IMR-90 (cell line): ENCODE results near the gene DVL2. TPM values are rescaled to one million over a fixed set of nuclear protein-coding genes. Genes with fewer than 3 reads are reported as not detected.

Source experiments
- ATAC-seq: fragments of 200-7000 bp; cut with Tn5 transposase; 2 replicates; pipeline ENCODE4 v1.9.1; 2020; ENCODE audit warnings: low read depth, mild to moderate bottlenecking, moderate library complexity
- BruUV-seq: library from RNA; stranded (reverse); fragments of 400-500 nt; replicated peaks from 2 replicates; lab custom pipeline; 2021; lab: Mats Ljungman, UMichigan
- CTCF ChIA-PET: fragments of 300-600 bp; formaldehyde crosslinking; extraction: SDS; loops from one replicate; lab custom pipeline; 2021; ENCODE audit warnings: antibody characterized with exemption; lab: Yijun Ruan, JAX
- POLR2A ChIA-PET: fragments of 300-600 bp; sonication (Branson Sonifier 250); formaldehyde crosslinking; loops from one replicate; lab custom pipeline; 2022; ENCODE audit warnings: antibody characterized with exemption; ENCODE audit not compliant: unreplicated experiment; lab: Charles Lee
- DNase-seq: peaks from one replicate; pipeline ENCODE4 v3.0.0; 2013
- H2AFZ ChIP-seq: replicated peaks from 2 replicates; pipeline ENCODE3; 2013; ENCODE audit warnings: low read length, mild to moderate bottlenecking; ENCODE audit not compliant: poor library complexity
- H2AK5ac ChIP-seq: 2 replicates; pipeline ENCODE4 v1.6.1; 2013; ENCODE audit warnings: low read depth, low read length, inconsistent platforms
- H2AK9ac ChIP-seq: replicated peaks from 2 replicates; pipeline ENCODE3; 2013; ENCODE audit warnings: mild to moderate bottlenecking, low read depth, low read length, moderate library complexity; ENCODE audit not compliant: poor library complexity
- H2BK120ac ChIP-seq: 2 replicates; pipeline ENCODE4 v1.6.1; 2013; ENCODE audit warnings: low read depth, low read length, inconsistent platforms
- H2BK15ac ChIP-seq: 3 replicates; pipeline ENCODE4 v1.6.1; 2013; ENCODE audit warnings: low read depth, low read length, inconsistent platforms
- H2BK20ac ChIP-seq: 2 replicates; pipeline ENCODE4 v1.6.1; 2013; ENCODE audit warnings: low read depth, mild to moderate bottlenecking, inconsistent platforms, low read length, moderate library complexity
- H2BK5ac ChIP-seq: 2 replicates; pipeline ENCODE4 v1.6.1; 2013; ENCODE audit warnings: mild to moderate bottlenecking, low read depth, low read length, inconsistent platforms; ENCODE audit not compliant: poor library complexity, severe bottlenecking
- H3K14ac ChIP-seq: replicated peaks from 2 replicates; pipeline ENCODE4 v1.6.1; 2013; ENCODE audit warnings: low read depth, low read length, inconsistent platforms
- H3K18ac ChIP-seq: 2 replicates; pipeline ENCODE4 v1.6.1; 2013; ENCODE audit warnings: low read depth, low read length, control low read depth
- H3K23ac ChIP-seq: 2 replicates; pipeline ENCODE4 v1.6.1; 2013; ENCODE audit warnings: low read depth, low read length, inconsistent platforms
- H3K27ac ChIP-seq: 2 replicates; pipeline ENCODE4 v1.5.1; 2013; ENCODE audit warnings: mild to moderate bottlenecking, control low read depth, low read length; ENCODE audit not compliant: insufficient read depth
- H3K27me3 ChIP-seq: 2 replicates; pipeline ENCODE4 v1.6.1; 2013; ENCODE audit warnings: low read length; ENCODE audit not compliant: control insufficient read depth, insufficient read depth
- H3K36me3 ChIP-seq: 2 replicates; pipeline ENCODE4 v1.6.1; 2013; ENCODE audit warnings: low read length, mixed read lengths; ENCODE audit not compliant: control insufficient read depth, insufficient read depth
- H3K4ac ChIP-seq: 2 replicates; pipeline ENCODE4 v1.6.1; 2013; ENCODE audit warnings: low read depth, low read length, inconsistent platforms
- H3K4me1 ChIP-seq: 2 replicates; pipeline ENCODE4 v1.6.1; 2013; ENCODE audit warnings: low read length, mixed read lengths; ENCODE audit not compliant: control insufficient read depth, insufficient read depth
- H3K4me2 ChIP-seq: 2 replicates; pipeline ENCODE4 v1.6.1; 2013; ENCODE audit warnings: low read depth, mild to moderate bottlenecking, control low read depth, low read length, moderate library complexity
- H3K4me3 ChIP-seq: 2 replicates; pipeline ENCODE4 v1.5.1; 2013; ENCODE audit warnings: low read depth, mild to moderate bottlenecking, control low read depth, low read length, moderate library complexity; ENCODE audit not compliant: insufficient read depth
- H3K56ac ChIP-seq: 2 replicates; pipeline ENCODE4 v1.6.1; 2013; ENCODE audit warnings: low read length, inconsistent platforms; ENCODE audit not compliant: insufficient read depth; ENCODE audit errors: extremely low read depth
- H3K79me1 ChIP-seq, 2 experiments: 2 replicates each; pipeline ENCODE4 v1.6.1; 2013; ENCODE audit warnings: low read length in 2 of 2, inconsistent platforms in 1 of 2, low read depth in 1 of 2
- H3K9ac ChIP-seq: 2 replicates; pipeline ENCODE4 v1.6.1; 2013; ENCODE audit warnings: low read depth, low read length, control low read depth
- H3K9me1 ChIP-seq: 2 replicates; pipeline ENCODE4 v1.6.1; 2013; ENCODE audit warnings: low read length, inconsistent platforms; ENCODE audit not compliant: insufficient read depth
- H3K9me3 ChIP-seq: 2 replicates; pipeline ENCODE4 v1.6.1; 2013; ENCODE audit warnings: low read length; ENCODE audit not compliant: control insufficient read depth, insufficient read depth
- H4K20me1 ChIP-seq: 2 replicates; pipeline ENCODE4 v1.6.1; 2013; ENCODE audit warnings: low read length, inconsistent platforms; ENCODE audit not compliant: insufficient read depth
- H4K5ac ChIP-seq: 2 replicates; pipeline ENCODE4 v1.6.1; 2013; ENCODE audit warnings: mild to moderate bottlenecking, low read depth, low read length, control low read depth
- H4K8ac ChIP-seq, 2 experiments: 2 replicates each; pipeline ENCODE4 v1.6.1; 2013; ENCODE audit warnings: low read depth in 2 of 2, low read length in 2 of 2, control low read depth in 1 of 2, inconsistent platforms in 1 of 2
- H4K91ac ChIP-seq: 2 replicates; pipeline ENCODE4 v1.6.1; 2013; ENCODE audit warnings: low read depth, low read length, inconsistent platforms; ENCODE audit not compliant: insufficient read depth
- CEBPB ChIP-seq: IDR thresholded peaks from 2 replicates; pipeline ENCODE4 v1.6.1; 2012; ENCODE audit warnings: low read depth, low read length, improper control_type of control experiment
- NFE2L2 ChIP-seq: fragments of 150-350 bp; IDR thresholded peaks from 2 replicates; pipeline ENCODE4 v1.6.1; 2016; ENCODE audit warnings: low read depth, mild to moderate bottlenecking, low read length
- WGBS, 2 experiments: methylation state at CpG; one replicate each; pipeline versions ENCODE4 v1.1.5 to v1.1.7; 2013; ENCODE audit warnings: missing lambda C conversion rate in 2 of 2; ENCODE audit not compliant: insufficient read length in 1 of 2; ENCODE audit errors: extremely low coverage in 2 of 2; 5-methylcytosine and 5-hydroxymethylcytosine counted together
- dilution Hi-C: fragments of 300-500 bp; cut with HindIII; formaldehyde crosslinking; loops from one replicate; pipeline ENCODE4 v1.14.3; 2018; ENCODE audit warnings: low sequenced_read_pairs; ENCODE audit not compliant: unreplicated experiment
- in situ Hi-C: fragments of 300-500 bp; cut with MboI; formaldehyde crosslinking; loops from 3 replicates; pipeline ENCODE4 v1.14.3; 2019; ENCODE audit warnings: low sequenced_read_pairs, inconsistent platforms, mixed read lengths
- intact Hi-C: fragments of 100-400 bp; cut with micrococcal nuclease; formaldehyde crosslinking; loops from 2 replicates; pipeline ENCODE4 v1.10.0; 2022
- polyA plus RNA-seq, 3 experiments: library from polyadenylated mRNA; depleted of rRNA; stranded (reverse); fragments of >200 nt; gene quantifications; 2 replicates each; pipeline ENCODE4 v1.2.3, GENCODE V29; 2012; ENCODE audit warnings: low replicate concordance in 1 of 3
- total RNA-seq: library from RNA; depleted of rRNA; stranded (reverse); fragments of >200 nt; gene quantifications from 2 replicates; pipeline ENCODE4 v1.2.3, GENCODE V29; 2012
- TF ChIP-seq, protein P1 (sequence below): conservative IDR thresholded peaks from 2 replicates; pipeline ENCODE4 v1.5.1; 2012; ENCODE audit warnings: mild to moderate bottlenecking, low read depth, low read length, improper control_type of control experiment
- TF ChIP-seq, protein P2 (sequence below): fragments of 150-350 bp; IDR thresholded peaks from 2 replicates; pipeline ENCODE4 v1.6.1; 2016; ENCODE audit warnings: low read depth, mild to moderate bottlenecking, low read length, moderate library complexity, borderline replicate concordance

Gene DVL2
- total and polyA plus RNA-seq, 2 of the 4 experiments (the other 2 are of a cell fraction), result 11.8 to 21.3 TPM

DNA sequence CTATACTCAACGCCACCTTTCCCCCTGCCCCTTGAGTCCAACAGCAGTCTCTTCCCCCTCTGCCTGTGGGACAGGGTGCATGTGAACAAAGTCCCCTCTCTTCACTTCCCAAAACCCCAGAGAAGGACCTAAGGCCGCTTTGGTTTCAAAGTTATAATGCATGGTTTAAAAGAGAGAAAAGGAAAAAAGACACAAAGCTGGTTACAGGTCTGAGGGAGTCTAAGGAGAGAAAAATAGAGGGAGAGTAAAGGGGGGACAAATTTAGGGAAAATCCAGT lies 9.1 kb upstream of the DVL2 start:
- dilution Hi-C loops, result no loop called here

More for the DNA sequence above, 9.1 kb upstream of the DVL2 start:
- DNase-seq, result no peak
- peak overlapping the region; percentile 69 for H3K14ac ChIP-seq
- H3K27ac ChIP-seq, result peak overlapping the region; percentile 82
- intact Hi-C loops (no loop called here), in situ Hi-C loops (loop anchor here (25.0 kb wide), 1 partner anchor 919 kb away; the partner anchor contains the start of genes PER1 and VAMP2)
- H4K5ac ChIP-seq, result peak overlapping the region; percentile 77
- peak overlapping the region; percentile 69 for H4K91ac ChIP-seq
- H2AK5ac ChIP-seq, result peak overlapping the region; percentile 77
- peaks cover 8% of the 10 kb centered on the region for H3K4me1 ChIP-seq
- H2AK9ac ChIP-seq, result peak overlapping the region; percentile 92
- peak overlapping the region; percentile 90 for H2AFZ ChIP-seq
- peak overlapping the region; percentile 68 for H2BK5ac ChIP-seq
- no peak overlapping the region for H2BK20ac ChIP-seq
- peak overlapping the region; percentile 81 for H3K9ac ChIP-seq
- H4K8ac ChIP-seq, result peak overlapping the region; percentile 80 to 87; a peak in 3 of 4 replicates
- peak overlapping the region; percentile 51 for H3K4ac ChIP-seq
- no peaks in the 10 kb centered on the region for H3K9me3 ChIP-seq
- H3K56ac ChIP-seq, result no peak overlapping the region; the same call in none of the 2 replicates
- peaks cover 28% of the 10 kb centered on the region for H3K36me3 ChIP-seq
- H3K18ac ChIP-seq, result no peak overlapping the region; the same call in 1 of the 2 replicates
- H3K4me3 ChIP-seq, result peak overlapping the region; percentile 90
- H4K20me1 ChIP-seq, result peaks cover 7% of the 10 kb centered on the region; the same call in 1 of the 2 replicates
- WGBS, 2 experiments, result no CpG with 5 or more reads among the region's 2 CpGs
- no peak for TF ChIP-seq NFE2L2
- TF ChIP-seq, protein P1, sequence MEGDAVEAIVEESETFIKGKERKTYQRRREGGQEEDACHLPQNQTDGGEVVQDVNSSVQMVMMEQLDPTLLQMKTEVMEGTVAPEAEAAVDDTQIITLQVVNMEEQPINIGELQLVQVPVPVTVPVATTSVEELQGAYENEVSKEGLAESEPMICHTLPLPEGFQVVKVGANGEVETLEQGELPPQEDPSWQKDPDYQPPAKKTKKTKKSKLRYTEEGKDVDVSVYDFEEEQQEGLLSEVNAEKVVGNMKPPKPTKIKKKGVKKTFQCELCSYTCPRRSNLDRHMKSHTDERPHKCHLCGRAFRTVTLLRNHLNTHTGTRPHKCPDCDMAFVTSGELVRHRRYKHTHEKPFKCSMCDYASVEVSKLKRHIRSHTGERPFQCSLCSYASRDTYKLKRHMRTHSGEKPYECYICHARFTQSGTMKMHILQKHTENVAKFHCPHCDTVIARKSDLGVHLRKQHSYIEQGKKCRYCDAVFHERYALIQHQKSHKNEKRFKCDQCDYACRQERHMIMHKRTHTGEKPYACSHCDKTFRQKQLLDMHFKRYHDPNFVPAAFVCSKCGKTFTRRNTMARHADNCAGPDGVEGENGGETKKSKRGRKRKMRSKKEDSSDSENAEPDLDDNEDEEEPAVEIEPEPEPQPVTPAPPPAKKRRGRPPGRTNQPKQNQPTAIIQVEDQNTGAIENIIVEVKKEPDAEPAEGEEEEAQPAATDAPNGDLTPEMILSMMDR, result no peak
- TF ChIP-seq, protein P2, sequence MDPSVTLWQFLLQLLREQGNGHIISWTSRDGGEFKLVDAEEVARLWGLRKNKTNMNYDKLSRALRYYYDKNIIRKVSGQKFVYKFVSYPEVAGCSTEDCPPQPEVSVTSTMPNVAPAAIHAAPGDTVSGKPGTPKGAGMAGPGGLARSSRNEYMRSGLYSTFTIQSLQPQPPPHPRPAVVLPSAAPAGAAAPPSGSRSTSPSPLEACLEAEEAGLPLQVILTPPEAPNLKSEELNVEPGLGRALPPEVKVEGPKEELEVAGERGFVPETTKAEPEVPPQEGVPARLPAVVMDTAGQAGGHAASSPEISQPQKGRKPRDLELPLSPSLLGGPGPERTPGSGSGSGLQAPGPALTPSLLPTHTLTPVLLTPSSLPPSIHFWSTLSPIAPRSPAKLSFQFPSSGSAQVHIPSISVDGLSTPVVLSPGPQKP, result no peak
- no peak for TF ChIP-seq CEBPB
- no peaks in the 10 kb centered on the region for H3K27me3 ChIP-seq
- no TSS peak for BruUV-seq
- peak overlapping the region; percentile 95 for H3K4me2 ChIP-seq
- H3K9me1 ChIP-seq, result no peaks in the 10 kb centered on the region
- ATAC-seq, result no peak
- ChIA-PET CTCF (no interaction called here), POLR2A (no interaction called here)
- no peak overlapping the region; the same call in 1 of the 2 replicates for H2BK120ac ChIP-seq
- H3K79me1 ChIP-seq, result peaks cover 13 to 49% of the 10 kb centered on the region in 2 experiments
- peak overlapping the region; percentile 10; the same call in 1 of the 2 replicates for H3K23ac ChIP-seq
- peak overlapping the region; percentile 39; the same call in 1 of the 3 replicates for H2BK15ac ChIP-seq
